Stimulated activated CD8-positive, alpha-beta memory T cell treated with anti-CD3 and anti-CD28 coated beads, Interleukin-7, amount 100 ng/mL, for 1 hour (primary cell): ENCODE results near the gene RECQL.

Source experiments
- DNase-seq, 2 donors: peaks; one replicate each; pipeline ENCODE4 v3.0.0-alpha.2; 2020; ENCODE audit warnings: low read depth in 2 of 2

RECQL gene, protein sequence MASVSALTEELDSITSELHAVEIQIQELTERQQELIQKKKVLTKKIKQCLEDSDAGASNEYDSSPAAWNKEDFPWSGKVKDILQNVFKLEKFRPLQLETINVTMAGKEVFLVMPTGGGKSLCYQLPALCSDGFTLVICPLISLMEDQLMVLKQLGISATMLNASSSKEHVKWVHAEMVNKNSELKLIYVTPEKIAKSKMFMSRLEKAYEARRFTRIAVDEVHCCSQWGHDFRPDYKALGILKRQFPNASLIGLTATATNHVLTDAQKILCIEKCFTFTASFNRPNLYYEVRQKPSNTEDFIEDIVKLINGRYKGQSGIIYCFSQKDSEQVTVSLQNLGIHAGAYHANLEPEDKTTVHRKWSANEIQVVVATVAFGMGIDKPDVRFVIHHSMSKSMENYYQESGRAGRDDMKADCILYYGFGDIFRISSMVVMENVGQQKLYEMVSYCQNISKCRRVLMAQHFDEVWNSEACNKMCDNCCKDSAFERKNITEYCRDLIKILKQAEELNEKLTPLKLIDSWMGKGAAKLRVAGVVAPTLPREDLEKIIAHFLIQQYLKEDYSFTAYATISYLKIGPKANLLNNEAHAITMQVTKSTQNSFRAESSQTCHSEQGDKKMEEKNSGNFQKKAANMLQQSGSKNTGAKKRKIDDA

DNA sequence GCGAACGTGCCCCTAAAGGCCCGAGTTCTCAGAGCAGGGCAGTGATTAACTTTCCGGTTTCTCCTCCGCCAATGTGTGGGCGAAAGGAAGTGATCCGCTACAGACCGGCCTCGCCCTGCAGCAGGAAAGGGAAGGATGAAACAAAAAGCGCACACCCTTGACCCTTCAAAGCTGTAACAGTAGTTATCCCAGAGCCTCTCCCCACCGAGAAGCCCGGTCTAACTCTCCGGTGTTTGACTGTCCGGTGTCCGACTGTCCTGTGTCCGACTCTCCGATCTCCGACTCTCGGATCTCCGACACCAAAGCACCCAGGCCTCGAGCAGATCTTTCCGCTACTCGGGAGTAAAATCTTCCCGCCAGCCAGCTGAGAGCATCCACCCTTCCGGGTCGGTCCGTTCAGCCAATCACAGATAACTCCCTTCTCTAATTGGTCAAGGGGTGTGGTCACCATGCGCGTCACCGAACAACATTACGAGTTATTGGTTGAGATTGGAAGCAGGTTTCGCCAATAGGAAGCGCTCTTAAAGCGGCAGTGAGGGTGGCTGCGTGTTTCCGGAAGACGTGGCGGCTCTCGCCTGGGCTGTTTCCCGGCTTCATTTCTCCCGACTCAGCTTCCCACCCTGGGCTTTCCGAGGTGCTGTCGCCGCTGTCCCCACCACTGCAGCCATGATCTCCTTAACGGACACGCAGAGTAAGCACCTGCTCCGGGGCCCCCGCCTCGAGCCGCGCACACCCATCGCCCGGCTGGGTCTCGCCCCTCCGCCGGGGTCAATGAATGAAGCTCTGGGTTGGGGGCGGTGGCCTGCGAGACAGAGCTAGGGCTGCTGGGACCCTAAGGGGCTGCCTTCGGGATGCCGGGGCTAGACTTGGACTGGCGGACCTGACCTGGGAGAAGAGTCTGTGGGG lies at the start of gene RECQL, which contains the start of gene GOLT1B:
Gene RECQL, minus strand, starts transcription at position 378 of the 906 bp plus-strand sequence. CDS start 2,065 bp downstream, outside the sequence.
Gene GOLT1B, plus strand, starts transcription at position 532 of the 906 bp plus-strand sequence. Its CDS starts 135 bp downstream, at position 667.
- peak; percentile 74 to 79 for DNase-seq

DNA sequence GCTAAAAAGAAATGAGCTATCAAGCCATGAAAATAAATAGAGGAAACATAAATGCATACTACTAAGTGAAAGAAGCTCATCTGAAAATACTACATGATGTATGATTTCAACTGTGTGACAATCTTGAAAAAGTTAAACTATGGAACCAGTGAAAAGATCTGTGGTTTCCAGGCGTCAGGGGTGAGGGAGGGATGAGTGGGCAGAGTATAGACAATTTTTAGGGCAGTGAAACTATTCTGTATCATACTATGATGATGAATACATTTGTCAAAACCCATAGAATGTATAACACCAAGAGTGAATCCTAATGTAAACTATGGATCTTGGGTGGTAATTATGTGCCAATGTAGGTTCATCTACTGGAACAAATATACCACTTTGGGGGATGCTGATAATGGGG lies 46.0 kb upstream of the RECQL start:
- no peak for DNase-seq

DNA sequence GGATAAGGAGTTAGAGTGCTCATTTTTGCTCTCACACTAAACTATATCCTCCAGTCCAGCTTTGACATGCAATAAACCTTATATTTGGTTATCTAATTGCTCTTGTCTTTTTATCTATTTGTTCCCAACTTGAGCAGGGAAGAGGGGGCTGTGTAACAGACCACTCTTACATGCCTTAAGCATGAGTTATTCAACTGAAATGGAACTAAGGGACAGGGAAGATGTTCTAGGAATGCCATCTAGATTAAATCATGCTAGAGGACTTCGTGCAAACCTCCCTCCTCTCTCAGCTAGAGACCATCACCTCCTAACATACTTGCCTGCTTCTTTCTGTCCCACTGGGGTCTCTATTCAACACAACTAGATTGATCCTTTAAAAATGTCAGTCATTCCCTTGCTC lies 45.3 kb upstream of the RECQL start:
- no peak for DNase-seq

DNA sequence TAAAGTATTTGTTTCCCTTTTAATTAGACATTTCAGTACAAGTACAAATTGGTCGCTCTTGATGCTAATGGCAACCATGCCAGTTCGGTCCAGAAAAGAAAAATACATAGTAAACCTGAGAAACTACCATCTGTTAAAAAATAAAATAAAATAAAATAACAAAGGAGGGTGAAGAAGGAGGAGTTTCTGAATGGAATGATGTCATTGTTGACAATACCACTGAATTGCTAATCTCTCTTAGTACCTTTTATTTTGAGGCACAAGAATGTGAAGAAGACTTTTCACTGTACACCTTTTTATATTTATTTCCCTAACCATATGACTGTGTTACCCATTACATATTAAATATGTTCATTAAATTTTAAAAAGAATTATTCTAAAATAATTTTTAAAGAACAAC lies 44.1 kb upstream of the RECQL start:
- DNase-seq: no peak

DNA sequence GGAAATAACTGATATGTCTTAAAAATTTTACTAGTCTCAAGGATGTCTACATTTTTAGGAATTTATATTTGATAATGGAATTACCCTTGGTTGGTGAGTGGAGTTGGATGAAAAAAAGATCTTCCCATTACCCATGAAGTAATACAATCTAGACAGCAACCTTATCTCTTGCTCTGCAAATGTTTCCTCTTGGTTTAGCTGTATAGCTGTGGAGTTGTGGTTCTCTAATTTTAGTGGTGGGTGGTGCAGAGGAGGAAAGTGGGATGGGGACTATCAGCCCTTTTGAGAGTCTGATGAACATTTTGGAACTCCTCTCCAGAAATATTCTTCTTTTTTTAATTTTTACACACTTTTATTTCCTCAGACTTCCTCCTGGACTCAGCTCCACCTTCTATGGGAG lies 41.7 kb upstream of the RECQL start:
- no peak for DNase-seq

DNA sequence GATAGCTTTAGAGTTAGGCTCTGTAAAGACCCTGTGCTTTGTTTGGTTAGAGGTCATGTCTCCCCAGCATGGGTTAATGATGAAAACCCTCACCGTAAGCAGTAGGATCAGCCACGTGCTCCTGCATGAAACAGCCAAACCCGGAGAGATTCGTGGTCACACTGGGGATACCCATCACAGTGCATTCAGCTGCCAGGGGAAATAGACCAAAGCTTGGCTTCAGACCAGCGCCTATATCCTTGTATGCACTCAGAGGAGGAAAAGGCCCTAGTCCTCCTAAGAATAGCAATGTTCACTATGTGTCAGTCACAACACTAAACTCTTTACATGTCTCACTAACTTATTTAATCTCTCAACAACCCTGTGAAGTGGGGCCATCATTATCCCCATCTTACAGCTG lies 41.0 kb upstream of the RECQL start:
- DNase-seq: no peak

DNA sequence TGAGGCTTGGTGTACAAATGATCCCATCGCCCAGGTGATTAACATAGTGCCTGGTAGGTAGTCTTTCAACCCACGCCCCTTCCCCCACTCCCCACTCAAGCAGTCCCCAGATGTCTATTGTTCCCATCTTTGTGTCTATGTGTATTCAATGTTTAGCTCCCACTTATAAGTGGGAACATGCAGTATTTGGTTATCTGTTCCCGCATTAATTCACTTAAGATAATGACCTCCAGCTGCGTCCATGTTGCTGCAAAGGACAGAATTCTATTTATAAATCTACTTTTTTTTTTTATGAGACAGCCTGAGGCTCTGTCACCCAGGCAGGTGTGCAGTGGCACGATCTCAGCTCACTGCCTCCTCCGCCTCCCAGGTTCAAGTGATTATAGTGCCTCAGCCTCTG lies 40.3 kb upstream of the RECQL start:
- no peak for DNase-seq

DNA sequence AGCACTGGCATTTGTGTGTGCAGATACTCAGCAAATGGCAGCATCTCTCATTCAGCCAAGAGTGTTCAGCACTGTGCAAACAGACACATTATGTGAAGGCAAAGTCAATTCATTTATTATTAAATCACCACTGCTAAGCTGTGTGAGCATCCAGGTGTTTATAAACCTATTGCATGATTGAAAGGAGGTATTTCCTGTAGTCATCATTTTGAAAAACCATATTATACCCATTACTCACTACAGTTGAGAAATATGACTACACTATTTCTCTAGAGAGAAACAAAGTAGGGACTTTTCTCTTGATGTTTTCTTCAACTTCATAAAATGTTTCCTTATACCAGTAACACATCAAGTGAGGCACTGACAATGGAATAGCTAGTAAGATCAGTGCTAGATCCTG lies 38.4 kb upstream of the RECQL start:
- DNase-seq: no peak

DNA sequence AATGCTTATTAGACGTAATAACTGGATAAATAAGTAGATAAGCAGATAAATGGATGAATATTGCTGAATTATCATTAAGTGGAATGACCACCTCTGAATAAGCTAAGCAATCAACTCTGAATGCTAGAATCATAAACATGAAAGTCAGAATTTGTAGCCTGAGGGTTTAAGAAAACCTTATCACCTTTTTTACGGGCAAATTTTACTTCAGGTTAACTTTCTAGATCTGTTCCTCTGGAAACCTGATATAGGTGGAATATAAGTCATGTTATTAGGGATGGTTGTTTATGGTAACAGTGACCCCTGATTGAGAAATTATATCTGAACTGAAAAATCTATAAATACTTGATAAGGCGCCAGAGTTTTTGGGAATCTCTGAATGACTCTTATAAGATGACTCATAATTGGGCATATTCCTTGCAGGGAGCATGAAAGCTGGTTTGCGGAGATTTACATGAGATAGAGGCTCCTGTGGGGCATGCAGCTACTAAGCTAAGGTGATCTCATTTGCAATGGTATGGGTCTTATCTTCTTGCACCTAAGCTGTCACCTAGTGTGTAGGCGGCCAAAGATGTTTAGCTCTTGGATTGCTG lies 36.7 kb upstream of the RECQL start:
- no peak for DNase-seq

DNA sequence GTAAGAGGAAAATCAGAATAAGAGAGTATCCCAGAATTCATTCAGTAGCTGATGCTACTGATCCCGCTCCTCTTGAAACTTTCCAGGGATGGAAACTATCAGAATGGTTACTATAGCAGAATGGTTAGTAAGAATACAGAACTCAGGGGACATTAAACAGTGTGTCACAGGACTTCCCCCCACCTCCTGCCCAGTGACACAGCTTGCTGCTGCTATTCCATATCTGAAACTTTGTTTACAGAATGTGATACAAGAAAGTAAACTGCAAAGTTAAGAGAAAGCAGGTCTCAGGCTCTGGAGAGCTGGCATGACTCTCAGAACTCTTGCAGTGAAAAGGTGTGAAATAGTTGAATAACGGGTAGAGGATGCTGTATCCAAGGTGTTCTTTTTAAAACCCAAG lies 28.0 kb upstream of the RECQL start:
- DNase-seq: no peak

DNA sequence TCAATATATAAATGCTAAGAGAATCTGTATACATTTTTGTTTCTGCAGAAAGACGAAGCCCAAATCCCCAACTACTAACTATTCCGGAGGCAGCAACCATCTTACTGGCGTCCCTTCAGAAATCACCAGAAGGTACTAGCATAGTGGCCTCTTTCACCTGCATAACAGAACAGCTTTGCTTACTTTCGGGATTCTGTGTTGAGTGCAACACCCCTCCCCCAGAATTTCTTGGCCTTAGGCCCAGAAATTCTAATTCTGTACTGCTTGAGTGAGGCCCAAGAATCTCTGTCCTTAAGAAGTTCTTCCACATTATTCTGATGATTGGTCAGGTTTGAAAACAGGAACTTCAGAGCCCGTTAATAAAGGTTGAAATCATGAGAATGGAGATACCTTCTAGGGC lies 27.5 kb upstream of the RECQL start:
- no peak for DNase-seq

DNA sequence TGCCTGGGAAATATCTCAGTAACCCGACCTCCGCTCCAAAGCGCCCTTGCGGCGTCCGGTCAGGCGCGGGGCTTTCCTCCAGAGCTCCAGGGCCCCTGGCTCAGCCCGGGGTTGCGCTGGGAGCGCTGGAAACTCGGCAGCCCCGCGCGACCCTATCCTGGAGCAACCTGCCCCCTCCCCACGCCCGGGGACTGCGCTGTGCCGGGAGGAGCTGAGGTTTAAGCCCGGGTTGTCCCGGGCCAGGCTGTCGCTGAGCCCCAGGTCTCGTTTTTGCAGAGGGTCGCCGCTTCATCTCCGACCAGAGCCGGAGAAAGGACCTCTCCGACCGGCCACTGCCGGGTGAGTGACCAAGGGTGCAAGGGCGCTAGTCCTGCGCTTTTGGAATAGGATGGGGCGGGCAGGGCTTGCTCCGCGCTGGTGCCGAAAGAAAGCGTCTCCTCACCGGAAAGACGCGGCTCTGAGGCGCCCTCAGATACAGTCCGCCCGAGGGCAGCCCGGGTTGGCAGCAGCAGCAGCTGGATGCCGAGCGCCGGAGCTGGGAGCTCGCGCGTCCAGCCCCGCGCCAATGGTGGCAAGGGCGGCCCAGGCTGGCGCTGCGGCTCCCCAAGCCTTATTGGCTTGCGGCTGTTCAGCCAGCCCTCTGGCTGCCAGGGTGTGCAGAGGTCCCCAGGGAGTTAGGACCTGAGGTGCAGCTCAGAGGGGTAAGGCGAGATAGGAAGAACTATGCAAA lies 26.2 kb upstream of the RECQL start:
- DNase-seq: peak in 1 of 2 donors; percentile 23

DNA sequence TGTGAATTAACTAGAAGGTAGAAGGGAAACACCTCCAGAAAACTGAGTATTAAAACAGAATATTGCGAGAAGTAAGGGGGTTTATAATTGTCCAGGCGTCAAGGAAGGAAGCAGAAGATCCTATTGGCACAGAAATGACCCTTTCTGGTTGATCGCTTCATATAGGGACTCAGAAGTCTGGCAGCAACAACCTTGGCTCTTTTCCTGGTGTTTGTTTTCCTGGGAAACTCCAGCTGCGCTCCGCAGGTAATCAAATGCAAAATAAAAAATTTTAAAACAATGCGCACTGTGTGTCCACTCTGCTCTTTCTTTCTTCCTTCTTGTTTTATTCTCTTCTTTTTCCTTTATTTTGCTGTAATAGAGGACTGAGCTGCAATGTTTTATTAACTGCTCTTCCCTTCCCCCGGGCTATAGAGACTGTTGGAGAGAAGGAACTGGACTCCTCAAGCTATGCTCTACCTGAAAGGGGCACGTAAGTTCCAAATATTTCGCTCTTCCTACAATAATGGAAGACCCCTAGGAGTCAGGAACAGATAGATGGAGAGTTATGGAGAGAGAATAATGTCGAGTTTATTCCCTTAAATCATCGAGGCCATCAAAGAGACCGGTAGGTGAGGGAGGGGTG lies 25.4 kb upstream of the RECQL start:
- DNase-seq: no peak

DNA sequence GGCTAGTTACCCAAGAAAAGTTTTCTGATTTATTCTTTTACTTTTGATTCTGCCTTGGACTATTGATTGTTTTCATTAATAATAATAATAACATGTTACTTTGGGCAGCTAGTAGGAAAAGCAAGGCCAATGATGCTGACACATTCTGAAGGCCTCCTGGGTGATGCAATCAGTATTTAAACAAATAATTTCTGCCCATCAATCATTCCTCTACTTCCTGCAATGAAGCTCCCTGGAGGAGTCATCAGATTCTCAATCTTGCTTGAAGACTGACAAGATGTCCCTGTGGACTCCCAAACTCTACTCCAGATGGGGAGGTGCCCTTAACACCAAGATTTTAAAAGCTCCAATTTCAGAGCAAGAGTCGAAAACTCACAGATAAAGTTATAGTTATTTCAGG lies 24.6 kb upstream of the RECQL start, which contains the start of gene SPX:
Gene SPX, plus strand, starts transcription at position 244 of the 400 bp plus-strand sequence. CDS start 177 bp downstream, outside the sequence.
- DNase-seq: no peak

DNA sequence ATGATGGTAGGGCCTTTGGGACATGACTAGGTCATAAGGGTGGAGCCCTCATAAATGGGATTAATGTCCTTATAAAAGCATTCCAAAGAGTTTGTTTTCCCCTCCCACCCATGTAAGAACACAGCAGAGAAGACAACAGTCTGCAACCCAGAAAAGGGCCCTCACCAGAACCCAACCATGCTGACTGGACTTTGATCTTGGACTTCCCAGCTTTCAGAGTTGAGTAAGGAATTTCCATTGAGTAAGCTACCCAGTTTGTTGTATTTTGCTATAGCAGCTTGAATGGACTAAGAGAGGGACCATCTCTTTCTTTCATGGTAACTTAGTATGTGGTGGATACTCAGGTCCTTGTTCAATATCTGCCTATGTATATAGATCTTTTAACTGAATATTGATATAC lies 21.7 kb upstream of the RECQL start:
- no peak for DNase-seq

DNA sequence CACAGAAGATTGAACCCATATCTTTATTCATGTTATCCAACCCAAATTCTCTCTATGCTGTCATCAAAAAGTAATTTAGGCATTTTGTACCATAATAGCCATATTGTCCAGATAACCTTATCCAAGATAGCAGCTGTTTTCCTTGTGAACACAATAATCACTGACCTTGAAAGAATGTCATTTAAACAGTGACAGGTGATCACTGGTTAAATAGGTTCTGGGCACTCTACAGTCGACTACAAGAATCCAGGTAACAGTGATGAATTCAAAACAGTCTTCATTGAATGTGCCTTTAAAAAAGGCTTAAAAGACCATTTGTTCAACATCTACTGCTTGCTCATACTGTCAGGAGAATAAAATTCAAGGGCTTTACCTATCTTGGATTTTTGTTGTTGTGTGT lies 20.1 kb upstream of the RECQL start:
- no peak for DNase-seq

DNA sequence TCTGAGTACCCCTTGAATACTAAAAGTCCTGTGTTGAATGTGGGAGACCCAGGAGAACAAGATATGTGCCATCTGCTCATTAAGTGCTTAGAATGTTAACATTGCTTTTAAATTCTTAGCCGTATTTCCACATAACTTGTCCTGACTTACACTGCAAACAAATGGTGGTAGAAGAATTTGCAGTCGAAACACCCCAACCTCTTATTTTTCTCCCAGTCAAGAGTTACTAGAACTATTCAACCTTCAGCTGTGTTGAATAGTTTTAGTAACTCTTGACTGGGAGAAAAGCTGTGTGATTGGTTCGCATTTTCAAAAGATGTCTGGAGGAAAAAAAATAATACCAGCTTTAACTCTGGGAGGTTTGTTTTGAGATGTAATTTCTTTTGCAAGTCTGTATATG lies 17.0 kb upstream of the RECQL start:
- no peak for DNase-seq

DNA sequence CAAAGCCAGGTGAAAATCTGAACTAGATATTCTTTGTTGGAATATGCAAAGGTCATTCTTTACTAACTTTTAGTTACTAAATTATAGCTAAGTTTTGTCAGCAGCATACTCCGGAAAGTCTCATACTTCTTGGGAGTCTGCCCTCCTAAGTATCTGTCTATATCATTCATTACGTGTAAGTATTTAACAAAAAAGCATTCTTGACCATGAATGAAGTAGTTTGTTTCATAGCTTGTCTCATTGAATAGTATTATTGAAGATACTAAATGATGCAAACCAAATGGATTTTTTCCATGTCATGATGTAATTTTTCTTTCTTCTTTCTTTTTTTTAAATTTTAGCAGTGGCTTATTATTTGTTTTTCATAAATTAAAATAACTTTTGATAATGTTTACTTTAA lies 14.8 kb upstream of the RECQL start:
- no peak for DNase-seq

DNA sequence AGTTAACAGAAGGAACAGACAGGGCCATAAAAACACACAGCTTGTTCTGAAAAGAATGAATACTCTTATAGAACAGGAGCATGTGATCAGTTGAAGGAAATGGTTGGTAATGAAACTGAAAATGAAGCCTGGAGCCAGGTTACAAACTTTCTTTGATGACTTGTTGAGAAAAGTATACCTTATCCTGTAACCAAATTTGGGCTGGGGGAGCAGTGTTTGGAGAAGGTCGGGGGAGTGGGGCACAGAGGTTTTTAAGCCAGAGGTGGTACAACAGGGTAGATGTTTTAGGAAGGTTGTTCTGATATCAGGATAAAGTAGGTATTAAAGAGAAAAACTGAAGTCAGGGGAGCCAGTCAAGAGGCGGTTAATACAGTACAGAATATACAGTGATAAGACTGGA lies 8.3 kb upstream of the RECQL start:
- DNase-seq: no peak

DNA sequence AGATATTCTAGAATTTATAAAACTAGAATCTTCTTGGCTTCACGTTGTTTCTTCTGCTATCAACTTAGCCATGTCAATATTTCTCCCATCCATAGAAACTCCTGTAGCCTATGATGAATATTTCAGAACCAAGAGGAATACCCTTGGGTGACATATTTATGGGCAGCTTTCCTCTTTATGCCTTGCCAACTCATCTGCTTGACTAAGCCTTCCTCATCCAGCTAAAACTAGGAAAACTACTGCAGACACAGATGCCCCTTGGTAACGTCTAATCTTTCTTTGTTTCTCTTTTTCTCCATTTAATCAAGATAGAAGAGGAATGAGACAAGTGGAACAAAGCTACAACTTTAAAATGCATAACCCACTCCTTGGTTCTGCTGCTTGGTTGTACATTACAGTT lies 6.4 kb upstream of the RECQL start:
- DNase-seq: no peak

DNA sequence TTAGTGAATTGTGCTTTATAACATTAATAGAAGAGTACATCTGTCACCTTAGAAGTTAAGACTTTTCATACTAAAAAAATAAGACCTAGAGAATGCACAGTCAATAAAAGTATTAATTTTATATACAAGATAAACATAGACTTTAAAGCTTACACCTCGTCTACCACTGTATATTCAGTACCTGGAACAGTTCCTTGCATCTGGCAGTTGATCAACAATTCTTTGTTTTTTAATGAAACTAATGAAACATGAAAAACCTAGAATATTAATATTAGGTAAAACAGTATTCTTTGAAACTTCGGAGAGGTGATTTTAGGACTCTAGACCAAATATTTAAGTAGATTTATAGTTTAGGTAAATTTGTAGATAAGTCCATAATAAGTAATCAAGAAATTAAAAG lies 4.5 kb upstream of the RECQL start:
- no peak for DNase-seq
